HUES48 (cell line): ENCODE data around the gene DOCK2.
"Not testable (repeated sequence)": the region's sequence is repeated elsewhere in the genome, so short reads cannot be mapped to it uniquely, and the experiment has no call there.

ENCODE experiments used
- H3K27ac ChIP-seq: one replicate; pipeline ENCODE4 v1.7.0; 2013; ENCODE audit warnings: low read depth, low read length, inconsistent platforms
- H3K27me3 ChIP-seq: 2 replicates; pipeline ENCODE4 v1.6.1; 2013; ENCODE audit warnings: mild to moderate bottlenecking, low read length; ENCODE audit not compliant: control insufficient read depth, insufficient read depth
- H3K36me3 ChIP-seq: 2 replicates; pipeline ENCODE4 v1.6.1; 2013; ENCODE audit warnings: low read length; ENCODE audit not compliant: control insufficient read depth, insufficient read depth
- H3K4me1 ChIP-seq: 2 replicates; pipeline ENCODE4 v1.6.1; 2013; ENCODE audit warnings: mild to moderate bottlenecking, low read length; ENCODE audit not compliant: control insufficient read depth, insufficient read depth
- H3K4me3 ChIP-seq: 2 replicates; pipeline ENCODE4 v1.5.1; 2013; ENCODE audit warnings: mild to moderate bottlenecking, low read depth, low read length
- H3K9ac ChIP-seq: 2 replicates; pipeline ENCODE4 v1.6.1; 2013; ENCODE audit warnings: mild to moderate bottlenecking, low read depth, low read length, moderate library complexity
- H3K9me3 ChIP-seq: 2 replicates; pipeline ENCODE4 v1.6.1; 2013; ENCODE audit warnings: low read length; ENCODE audit not compliant: control insufficient read depth, insufficient read depth

DOCK2 gene

DNA sequence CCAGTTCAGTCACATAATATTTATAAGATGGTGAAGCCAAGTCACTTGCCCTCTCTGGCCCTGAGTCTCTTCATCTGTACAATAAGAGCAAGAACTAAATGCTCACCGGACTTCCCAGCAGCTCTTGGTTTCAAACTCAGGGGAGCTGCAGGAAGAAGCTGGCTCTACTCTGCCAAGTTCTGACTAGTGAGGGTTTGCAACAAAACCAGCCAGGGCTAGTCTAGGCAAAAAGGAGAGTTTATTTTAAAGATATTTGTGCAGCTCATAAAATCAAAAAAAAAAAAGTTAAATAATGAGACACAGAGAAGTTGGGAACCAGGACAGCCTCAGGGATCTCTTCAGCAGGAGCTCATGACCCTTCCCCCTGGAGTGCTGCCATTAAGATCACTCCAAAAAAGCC, 107.3 kb downstream of the DOCK2 start:
- Histone ChIP-seq H3K36me3 (no peaks in the 10 kb centered on the region), H3K4me3 (no peak overlapping the region), H3K9ac (no peak overlapping the region), H3K4me1 (0 out of 2 replicates have a peak, but pooled peaks cover 7% of the 10 kb centered on the region), H3K9me3 (no peaks in the 10 kb centered on the region), H3K27ac (no peak overlapping the region), H3K27me3 (no peaks in the 10 kb centered on the region)

DNA sequence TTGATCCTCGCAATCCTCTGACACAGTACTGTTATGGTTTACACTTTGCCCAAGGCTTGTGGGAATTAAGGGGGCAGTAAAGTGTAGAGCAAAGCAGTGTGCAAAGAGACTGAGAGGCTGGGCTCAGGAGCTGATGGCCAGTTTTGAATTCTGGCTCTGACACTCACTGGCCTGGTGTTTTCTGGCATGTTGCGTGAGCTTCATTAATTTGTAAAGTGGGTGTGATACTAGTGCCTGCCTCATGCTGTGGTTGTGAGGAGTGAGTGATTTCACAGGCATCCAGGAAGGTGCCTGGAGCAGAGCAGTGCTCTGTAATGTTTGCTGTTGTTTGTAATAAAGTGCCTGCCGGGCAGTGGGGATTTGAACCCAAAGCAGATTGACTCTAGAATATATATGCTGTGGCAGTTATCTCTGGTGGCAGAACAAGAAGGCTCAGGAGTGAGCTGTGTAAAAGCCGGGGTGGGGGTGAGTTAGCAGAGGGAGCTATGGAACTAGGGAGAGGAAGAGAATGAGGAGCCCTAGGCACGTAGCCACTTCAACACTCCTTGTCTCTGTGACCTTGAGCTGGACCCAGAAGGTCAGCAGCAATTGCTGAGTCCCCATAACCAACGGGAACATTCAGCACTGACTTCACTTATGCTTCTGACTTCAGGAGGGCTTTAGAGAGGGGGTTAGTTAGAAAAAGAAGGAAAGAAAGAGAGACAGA, 108.5 kb downstream of the DOCK2 start:
- Histone ChIP-seq H3K4me3 (no peak overlapping the region), H3K36me3 (no peaks in the 10 kb centered on the region), H3K9me3 (no peaks in the 10 kb centered on the region), H3K4me1 (0 out of 2 replicates have a peak, but pooled peaks cover 7% of the 10 kb centered on the region), H3K9ac (no peak overlapping the region), H3K27ac (no peak overlapping the region), H3K27me3 (no peaks in the 10 kb centered on the region)

DNA sequence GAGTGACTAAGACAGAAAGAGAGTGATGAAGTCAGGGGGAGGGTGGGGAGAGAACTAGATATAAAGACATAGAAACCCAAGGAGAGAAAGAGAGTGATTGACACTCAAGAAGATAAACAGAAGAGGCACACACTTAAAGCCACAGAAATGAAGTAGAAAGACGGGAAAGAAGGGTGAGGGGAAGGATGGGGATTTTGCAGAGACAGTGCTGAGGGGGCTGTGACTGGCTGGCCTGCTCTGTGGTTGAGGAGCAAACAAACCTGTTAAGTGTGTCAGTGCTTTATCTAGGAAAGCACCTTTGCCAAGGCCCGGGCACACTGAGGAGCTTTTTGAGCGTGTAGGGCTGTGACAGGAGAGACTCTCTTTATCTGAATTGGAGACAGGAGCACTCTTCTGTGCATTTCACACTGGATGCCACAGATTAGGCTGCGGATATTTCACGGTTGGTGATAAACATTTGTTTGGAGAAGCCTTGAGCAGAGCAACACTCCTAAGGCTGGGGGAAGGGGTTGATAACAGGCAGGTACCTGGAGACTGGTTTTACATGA, 109.1 kb downstream of the DOCK2 start:
- no peak overlapping the region for H3K4me3 ChIP-seq
- H3K9ac ChIP-seq = no peak overlapping the region
- no peaks in the 10 kb centered on the region for H3K36me3 ChIP-seq
- no peak overlapping the region for H3K27ac ChIP-seq
- no peaks in the 10 kb centered on the region for H3K27me3 ChIP-seq
- 0 out of 2 replicates have a peak, but pooled peaks cover 7% of the 10 kb centered on the region for H3K4me1 ChIP-seq
- no peaks in the 10 kb centered on the region for H3K9me3 ChIP-seq

DNA sequence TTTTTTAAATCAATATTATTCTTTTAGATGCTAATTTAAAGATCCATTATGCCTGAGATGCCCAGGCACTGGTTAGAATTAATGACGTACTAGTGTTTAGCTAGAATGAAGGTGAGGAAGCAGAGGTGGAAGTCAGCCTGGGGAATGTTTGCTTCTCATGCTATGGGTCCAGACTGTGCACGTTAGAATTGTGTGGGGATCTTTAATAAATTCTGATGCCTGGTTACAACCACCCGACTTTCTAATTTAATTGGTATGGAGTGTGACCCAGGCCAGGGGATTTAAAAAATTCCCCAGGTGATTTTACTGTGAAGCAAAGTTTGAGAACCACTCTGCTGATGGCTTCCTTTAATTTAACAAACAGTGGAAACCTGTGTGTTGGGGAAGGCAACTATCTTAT, 111.1 kb downstream of the DOCK2 start:
- no peak overlapping the region for H3K4me3 ChIP-seq
- H3K9ac ChIP-seq = no peak overlapping the region
- H3K4me1 ChIP-seq = 0 out of 2 replicates have a peak, but pooled peaks cover 7% of the 10 kb centered on the region
- no peaks in the 10 kb centered on the region for H3K27me3 ChIP-seq
- no peaks in the 10 kb centered on the region for H3K9me3 ChIP-seq
- H3K27ac ChIP-seq = no peak overlapping the region
- H3K36me3 ChIP-seq = no peaks in the 10 kb centered on the region

DNA sequence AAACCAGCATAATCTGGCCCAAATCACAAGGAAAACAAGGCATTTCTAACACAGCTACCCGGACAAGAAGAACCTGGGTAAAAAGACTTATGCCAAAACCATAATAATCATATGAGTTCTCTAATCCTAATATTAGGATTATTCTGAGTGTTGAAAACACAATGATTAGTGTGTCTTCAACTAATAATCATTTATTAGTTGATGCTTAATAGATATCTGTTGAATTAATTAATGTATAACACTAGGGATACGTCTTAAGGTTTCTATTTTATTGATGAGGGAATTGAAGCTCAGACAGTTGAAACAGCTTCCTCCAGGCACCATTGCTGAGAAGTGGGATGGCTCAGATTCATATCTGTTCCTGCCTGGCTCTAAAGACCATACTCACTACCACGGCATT, 112.2 kb downstream of the DOCK2 start:
- no peaks in the 10 kb centered on the region for H3K9me3 ChIP-seq
- no peaks in the 10 kb centered on the region for H3K36me3 ChIP-seq
- no peak overlapping the region for H3K4me3 ChIP-seq
- no peak overlapping the region for H3K9ac ChIP-seq
- no peak overlapping the region for H3K27ac ChIP-seq
- H3K4me1 ChIP-seq = peaks cover 15% of the 10 kb centered on the region
- H3K27me3 ChIP-seq = no peaks in the 10 kb centered on the region

DNA sequence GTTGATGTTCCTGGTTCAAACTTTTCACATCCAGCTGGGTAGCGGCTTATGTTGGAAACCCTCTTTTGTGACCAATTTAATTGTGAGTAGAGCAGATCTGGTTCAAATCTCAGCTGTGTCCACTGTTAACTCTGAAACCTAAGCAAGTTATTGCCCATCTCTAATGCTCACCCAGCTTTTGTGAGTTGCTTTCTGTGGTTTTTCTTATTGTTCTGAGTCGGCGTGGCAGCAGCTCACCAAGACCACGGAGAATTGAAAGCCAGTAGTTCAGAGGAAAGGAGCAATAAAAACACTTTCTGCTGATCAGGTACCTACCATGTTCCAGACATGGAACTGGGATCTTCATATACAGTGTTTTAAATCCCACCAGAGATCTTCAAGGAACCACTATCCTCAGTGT, 114.4 kb downstream of the DOCK2 start:
- Histone ChIP-seq H3K4me3 (no peak overlapping the region), H3K9me3 (no peaks in the 10 kb centered on the region), H3K27me3 (no peaks in the 10 kb centered on the region), H3K27ac (no peak overlapping the region), H3K9ac (no peak overlapping the region), H3K4me1 (peaks cover 11% of the 10 kb centered on the region), H3K36me3 (no peaks in the 10 kb centered on the region)

DNA sequence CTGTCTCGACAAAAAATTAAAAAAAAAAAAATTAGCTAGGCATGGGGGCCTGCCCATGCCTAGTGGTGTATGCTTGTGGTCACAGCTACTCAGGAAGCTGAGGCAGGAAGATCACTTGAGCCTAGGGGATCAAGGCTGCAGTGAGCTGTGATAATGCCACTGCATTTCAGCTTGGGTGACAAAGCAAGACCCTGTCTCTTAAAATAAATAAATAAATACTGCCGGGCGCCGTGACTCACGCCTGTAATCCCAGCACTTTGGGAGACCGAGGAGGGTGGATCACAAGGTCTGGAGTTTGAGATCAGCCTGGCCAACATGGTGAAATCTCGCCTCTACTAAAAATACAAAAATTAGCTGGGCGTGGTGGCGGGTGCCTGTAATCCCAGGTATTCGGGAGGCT, 115.5 kb downstream of the DOCK2 start:
- not testable (repeated sequence) for H3K9me3 ChIP-seq, H3K36me3 ChIP-seq, H3K27me3 ChIP-seq, H3K9ac ChIP-seq, H3K27ac ChIP-seq, H3K4me3 ChIP-seq
- H3K4me1 ChIP-seq = peaks cover 11% of the 10 kb centered on the region

DNA sequence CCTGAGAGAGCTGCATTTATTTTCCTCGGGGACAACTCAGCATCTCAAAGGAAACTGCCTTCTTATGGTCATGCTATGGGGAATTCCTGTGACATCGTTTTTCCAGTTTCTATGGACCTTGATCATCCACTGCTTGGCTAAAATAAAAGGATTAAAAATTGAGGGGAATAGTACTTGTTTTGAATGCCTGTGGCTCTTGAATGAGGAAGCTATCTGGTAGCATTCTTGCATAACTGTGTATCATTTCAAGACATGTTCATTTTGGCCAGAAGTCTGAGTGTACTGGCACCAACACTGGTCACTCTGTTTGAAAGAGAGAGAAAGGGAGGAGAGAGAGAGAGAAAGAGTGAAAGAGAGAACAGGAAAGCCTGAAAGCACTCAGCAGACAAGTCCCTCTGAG, 116.7 kb downstream of the DOCK2 start:
- Histone ChIP-seq H3K4me3 (no peak overlapping the region), H3K9me3 (no peaks in the 10 kb centered on the region), H3K36me3 (no peaks in the 10 kb centered on the region), H3K27ac (no peak overlapping the region), H3K9ac (no peak overlapping the region), H3K27me3 (no peaks in the 10 kb centered on the region), H3K4me1 (peaks cover 11% of the 10 kb centered on the region)

DNA sequence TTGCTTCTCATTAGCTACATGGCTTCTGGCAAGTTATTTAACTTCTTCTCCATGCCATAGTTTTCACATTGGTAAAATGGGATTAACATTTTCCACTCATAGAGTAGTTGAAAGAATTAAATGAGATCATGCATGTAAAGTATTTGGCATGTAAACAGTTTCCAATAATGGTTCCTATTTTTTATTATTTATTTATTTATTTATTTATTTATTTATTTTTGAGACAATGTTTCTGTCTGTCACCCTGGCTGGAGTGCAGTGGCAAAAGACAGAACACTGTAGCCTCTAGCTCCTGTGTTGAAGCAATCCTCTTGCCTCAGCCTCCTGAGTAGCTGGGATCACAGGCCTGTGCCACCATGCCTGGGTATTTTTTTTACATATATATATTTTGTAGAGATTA, 117.7 kb downstream of the DOCK2 start:
- no peaks in the 10 kb centered on the region for H3K9me3 ChIP-seq
- H3K4me3 ChIP-seq = no peak overlapping the region
- no peaks in the 10 kb centered on the region for H3K36me3 ChIP-seq
- H3K27me3 ChIP-seq = no peaks in the 10 kb centered on the region
- peaks cover 11% of the 10 kb centered on the region for H3K4me1 ChIP-seq
- H3K27ac ChIP-seq = no peak overlapping the region
- no peak overlapping the region for H3K9ac ChIP-seq

DNA sequence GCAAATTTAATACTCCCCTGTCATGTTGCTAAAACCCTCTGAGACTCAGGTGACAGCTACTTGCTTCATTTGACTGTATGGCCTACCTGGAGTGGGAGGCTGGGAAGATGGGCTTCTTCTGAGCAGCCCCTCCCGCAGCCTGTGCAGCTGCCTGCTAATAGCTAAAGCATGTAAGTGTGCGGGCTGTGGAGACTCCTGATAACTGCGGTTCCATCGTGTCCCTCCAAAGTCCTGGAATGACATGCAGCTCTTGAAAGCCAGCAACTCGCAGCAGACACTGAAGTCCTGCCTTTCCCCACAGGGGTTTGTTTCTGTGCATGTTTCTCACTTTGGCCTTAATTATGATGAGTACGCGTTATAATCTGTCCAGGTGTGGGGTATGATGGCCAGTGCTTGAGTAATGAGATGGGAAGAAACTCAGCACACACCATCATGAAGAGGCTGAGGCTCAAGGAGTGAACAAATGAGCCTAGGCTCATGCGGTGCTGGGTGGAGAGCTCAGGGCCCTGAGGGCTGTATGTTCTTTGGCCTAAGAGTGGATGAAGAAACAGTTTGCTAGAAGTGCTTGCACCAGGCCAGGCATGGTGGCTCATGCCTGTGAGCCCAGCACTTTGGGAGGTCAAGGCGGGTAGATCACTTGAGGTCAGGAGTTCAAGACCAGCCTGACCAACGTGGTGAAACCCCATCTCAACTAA, 119.1 kb downstream of the DOCK2 start:
- no peak overlapping the region for H3K4me3 ChIP-seq
- H3K4me1 ChIP-seq = peaks cover 11% of the 10 kb centered on the region
- H3K9ac ChIP-seq = no peak overlapping the region
- H3K9me3 ChIP-seq = no peaks in the 10 kb centered on the region
- no peak overlapping the region for H3K27ac ChIP-seq
- H3K27me3 ChIP-seq = no peaks in the 10 kb centered on the region
- H3K36me3 ChIP-seq = no peaks in the 10 kb centered on the region

DNA sequence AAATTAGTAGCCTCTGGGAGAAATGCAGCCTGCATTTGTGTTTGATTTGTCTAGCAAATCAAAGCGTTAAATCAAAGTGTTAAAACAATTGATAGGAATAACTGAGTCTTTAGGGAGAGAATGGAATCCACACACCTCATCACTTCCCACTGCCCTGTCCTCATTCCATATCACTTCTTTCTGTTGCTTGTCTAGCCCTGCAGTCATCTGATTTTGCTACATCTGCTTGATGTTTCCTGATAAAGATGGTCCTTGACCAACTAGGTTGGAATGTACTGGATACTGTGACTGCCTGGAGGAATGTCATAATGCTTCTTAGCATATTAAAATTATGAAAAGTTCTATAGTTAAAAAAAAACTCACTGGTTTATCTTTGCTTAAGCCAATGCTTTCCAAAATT, 119.9 kb downstream of the DOCK2 start:
- H3K4me3 ChIP-seq = no peak overlapping the region
- no peaks in the 10 kb centered on the region for H3K9me3 ChIP-seq
- no peak overlapping the region for H3K9ac ChIP-seq
- H3K36me3 ChIP-seq = no peaks in the 10 kb centered on the region
- H3K4me1 ChIP-seq = peaks cover 11% of the 10 kb centered on the region
- no peak overlapping the region for H3K27ac ChIP-seq
- no peaks in the 10 kb centered on the region for H3K27me3 ChIP-seq
